K562 (cell line): Measurements from ENCODE around the gene DPP4.

Source experiments
- DIDO1 ChIP-seq: fragments of 450-650 bp; IDR thresholded peaks from 2 replicates; pipeline ENCODE4 v1.6.1; 2016; ENCODE audit warnings: low read depth, missing biosample characterization, missing genetic modification characterization
- FOXM1 ChIP-seq, 2 experiments: fragments of 450-650 bp in 1 of 2; sonication (generic) in 1 of 2; formaldehyde crosslinking in 1 of 2; IDR thresholded peaks; 2 replicates each; pipeline versions ENCODE4 v1.6.1 to v1.9.0; 2017 to 2022; ENCODE audit warnings: low read depth in 2 of 2, mild to moderate bottlenecking in 2 of 2, missing genetic modification reagents in 1 of 2, moderate library complexity in 1 of 2
- MXI1 ChIP-seq: IDR thresholded peaks from 2 replicates; pipeline ENCODE4 v1.6.1; 2011; ENCODE audit warnings: low read depth, mild to moderate bottlenecking, improper control_type of control experiment, low read length
- TF ChIP-seq, protein P1 (sequence below): sonication (generic); formaldehyde crosslinking; IDR thresholded peaks from 2 replicates; pipeline ENCODE4 v1.8.0; 2022; ENCODE audit warnings: mild to moderate bottlenecking, missing genetic modification reagents
- TF ChIP-seq, protein P2 (sequence below), 3 experiments: IDR thresholded peaks in 2 of 3; conservative IDR thresholded peaks in 1 of 3; 2 replicates each; pipeline ENCODE4 v1.5.1; 2011 to 2012; ENCODE audit warnings: low read length in 3 of 3, mild to moderate bottlenecking in 3 of 3, control low read depth in 2 of 3, improper control_type of control experiment in 1 of 3, inconsistent platforms in 1 of 3, low read depth in 1 of 3, mixed read lengths in 1 of 3, moderate library complexity in 1 of 3; ENCODE audit not compliant: insufficient read depth in 2 of 3

DNA sequence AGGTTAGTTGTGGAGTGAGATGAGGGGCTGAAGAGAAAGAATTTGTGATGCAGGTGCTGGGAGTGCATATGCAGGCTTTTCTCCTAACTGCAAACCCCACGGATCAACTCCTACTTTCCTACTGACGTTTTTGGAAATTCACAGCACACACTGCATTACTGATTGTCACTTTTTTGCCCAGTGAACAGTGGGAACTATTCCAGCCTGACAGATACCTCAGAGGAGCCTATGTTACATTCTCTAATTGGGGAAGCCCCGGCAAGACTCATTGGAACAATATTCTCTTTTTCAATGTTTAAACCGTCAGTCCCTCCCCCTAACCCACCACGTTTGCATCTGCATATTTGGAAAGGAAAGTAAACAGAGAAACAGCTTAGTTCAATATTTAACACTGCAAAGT lies 126.2 kb downstream of the DPP4 start:
- TF ChIP-seq, protein P1, sequence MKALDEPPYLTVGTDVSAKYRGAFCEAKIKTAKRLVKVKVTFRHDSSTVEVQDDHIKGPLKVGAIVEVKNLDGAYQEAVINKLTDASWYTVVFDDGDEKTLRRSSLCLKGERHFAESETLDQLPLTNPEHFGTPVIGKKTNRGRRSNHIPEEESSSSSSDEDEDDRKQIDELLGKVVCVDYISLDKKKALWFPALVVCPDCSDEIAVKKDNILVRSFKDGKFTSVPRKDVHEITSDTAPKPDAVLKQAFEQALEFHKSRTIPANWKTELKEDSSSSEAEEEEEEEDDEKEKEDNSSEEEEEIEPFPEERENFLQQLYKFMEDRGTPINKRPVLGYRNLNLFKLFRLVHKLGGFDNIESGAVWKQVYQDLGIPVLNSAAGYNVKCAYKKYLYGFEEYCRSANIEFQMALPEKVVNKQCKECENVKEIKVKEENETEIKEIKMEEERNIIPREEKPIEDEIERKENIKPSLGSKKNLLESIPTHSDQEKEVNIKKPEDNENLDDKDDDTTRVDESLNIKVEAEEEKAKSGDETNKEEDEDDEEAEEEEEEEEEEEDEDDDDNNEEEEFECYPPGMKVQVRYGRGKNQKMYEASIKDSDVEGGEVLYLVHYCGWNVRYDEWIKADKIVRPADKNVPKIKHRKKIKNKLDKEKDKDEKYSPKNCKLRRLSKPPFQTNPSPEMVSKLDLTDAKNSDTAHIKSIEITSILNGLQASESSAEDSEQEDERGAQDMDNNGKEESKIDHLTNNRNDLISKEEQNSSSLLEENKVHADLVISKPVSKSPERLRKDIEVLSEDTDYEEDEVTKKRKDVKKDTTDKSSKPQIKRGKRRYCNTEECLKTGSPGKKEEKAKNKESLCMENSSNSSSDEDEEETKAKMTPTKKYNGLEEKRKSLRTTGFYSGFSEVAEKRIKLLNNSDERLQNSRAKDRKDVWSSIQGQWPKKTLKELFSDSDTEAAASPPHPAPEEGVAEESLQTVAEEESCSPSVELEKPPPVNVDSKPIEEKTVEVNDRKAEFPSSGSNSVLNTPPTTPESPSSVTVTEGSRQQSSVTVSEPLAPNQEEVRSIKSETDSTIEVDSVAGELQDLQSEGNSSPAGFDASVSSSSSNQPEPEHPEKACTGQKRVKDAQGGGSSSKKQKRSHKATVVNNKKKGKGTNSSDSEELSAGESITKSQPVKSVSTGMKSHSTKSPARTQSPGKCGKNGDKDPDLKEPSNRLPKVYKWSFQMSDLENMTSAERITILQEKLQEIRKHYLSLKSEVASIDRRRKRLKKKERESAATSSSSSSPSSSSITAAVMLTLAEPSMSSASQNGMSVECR = no peak
- TF ChIP-seq MXI1 (no peak), FOXM1 (IDR thresholded peaks at IDR 0.05; ENCODE audit: low read depth) (no peak), FOXM1 (CRISPR knock-in tag; IDR thresholded peaks at IDR 0.05; ENCODE audit: low read depth) (no peak), DIDO1 (tag) (no peak)
- TF ChIP-seq, protein P2, sequence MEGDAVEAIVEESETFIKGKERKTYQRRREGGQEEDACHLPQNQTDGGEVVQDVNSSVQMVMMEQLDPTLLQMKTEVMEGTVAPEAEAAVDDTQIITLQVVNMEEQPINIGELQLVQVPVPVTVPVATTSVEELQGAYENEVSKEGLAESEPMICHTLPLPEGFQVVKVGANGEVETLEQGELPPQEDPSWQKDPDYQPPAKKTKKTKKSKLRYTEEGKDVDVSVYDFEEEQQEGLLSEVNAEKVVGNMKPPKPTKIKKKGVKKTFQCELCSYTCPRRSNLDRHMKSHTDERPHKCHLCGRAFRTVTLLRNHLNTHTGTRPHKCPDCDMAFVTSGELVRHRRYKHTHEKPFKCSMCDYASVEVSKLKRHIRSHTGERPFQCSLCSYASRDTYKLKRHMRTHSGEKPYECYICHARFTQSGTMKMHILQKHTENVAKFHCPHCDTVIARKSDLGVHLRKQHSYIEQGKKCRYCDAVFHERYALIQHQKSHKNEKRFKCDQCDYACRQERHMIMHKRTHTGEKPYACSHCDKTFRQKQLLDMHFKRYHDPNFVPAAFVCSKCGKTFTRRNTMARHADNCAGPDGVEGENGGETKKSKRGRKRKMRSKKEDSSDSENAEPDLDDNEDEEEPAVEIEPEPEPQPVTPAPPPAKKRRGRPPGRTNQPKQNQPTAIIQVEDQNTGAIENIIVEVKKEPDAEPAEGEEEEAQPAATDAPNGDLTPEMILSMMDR (IDR thresholded peaks at IDR 0.05 in 2 of 3, conservative IDR thresholded peaks at IDR 0.05 in 1 of 3; ENCODE audit: insufficient read depth in 2 of 3, low read depth in 1 of 3, low read length in 3 of 3) = no peak
